HG03097 (cell line): ENCODE measurements around the gene LPP.

Source experiments
- ATAC-seq: cut with Tn5 transposase; IDR thresholded peaks from one replicate; pipeline ENCODE4 v1.9.1; 2021; ENCODE audit not compliant: unreplicated experiment, low FRiP score

LPP gene

GRCh38 chr3:188706599-188706998, 552.6 kb downstream of the LPP start:
- no peak for ATAC-seq

- no peak for ATAC-seq
Observed at GRCh38 chr3:188707381-188708288, 553.7 kb downstream of the LPP start.

- no peak for ATAC-seq
Observed at GRCh38 chr3:188711881-188712247, 557.9 kb downstream of the LPP start.

GRCh38 chr3:188712248-188712924, 558.4 kb downstream of the LPP start:
- ATAC-seq: no peak

GRCh38 chr3:188712991-188713390, 559.0 kb downstream of the LPP start:
- no peak for ATAC-seq

- no peak for ATAC-seq
Observed at GRCh38 chr3:188719545-188719944, 565.6 kb downstream of the LPP start.

- ATAC-seq: no peak
Observed at GRCh38 chr3:188720215-188720614, 566.3 kb downstream of the LPP start.

- ATAC-seq: no peak
Observed at GRCh38 chr3:188720636-188721035, 566.7 kb downstream of the LPP start.

- no peak for ATAC-seq
Observed at GRCh38 chr3:188721312-188721711, 567.4 kb downstream of the LPP start.

GRCh38 chr3:188721990-188722389, 568.0 kb downstream of the LPP start:
- no peak for ATAC-seq

GRCh38 chr3:188722963-188723362, 569.0 kb downstream of the LPP start:
- ATAC-seq: no peak

GRCh38 chr3:188727052-188727451, 573.1 kb downstream of the LPP start:
- no peak for ATAC-seq

- no peak for ATAC-seq
Observed at GRCh38 chr3:188728371-188728896, 574.5 kb downstream of the LPP start.

GRCh38 chr3:188729422-188729821, 575.5 kb downstream of the LPP start:
- no peak for ATAC-seq

GRCh38 chr3:188734395-188734794, 580.4 kb downstream of the LPP start:
- no peak for ATAC-seq

GRCh38 chr3:188739511-188739910, 585.6 kb downstream of the LPP start:
- no peak for ATAC-seq

- ATAC-seq: no peak
Observed at GRCh38 chr3:188740010-188740409, 586.1 kb downstream of the LPP start.

- ATAC-seq: no peak
Observed at GRCh38 chr3:188742755-188743550, 589.0 kb downstream of the LPP start.

GRCh38 chr3:188744166-188744565, 590.2 kb downstream of the LPP start:
- no peak for ATAC-seq

- no peak for ATAC-seq
Observed at GRCh38 chr3:188745031-188745430, 591.1 kb downstream of the LPP start.

- no peak for ATAC-seq
Observed at GRCh38 chr3:188746291-188746783, 592.4 kb downstream of the LPP start.
